Liver (tissue), 9 donors: ENCODE data around the gene MPZ. TPM values are rescaled to one million over a fixed set of nuclear protein-coding genes. Genes with fewer than 3 reads are reported as not detected.

Experiments used
- DNase-seq: peaks from one replicate; pipeline ENCODE4 v3.0.0-alpha.2; 2017; ENCODE audit warnings: low spot score
- H3K27ac ChIP-seq, 2 donors: one replicate each; pipeline ENCODE4 v1.7.0; 2013; ENCODE audit warnings: inconsistent platforms in 2 of 2, low read length in 2 of 2, control low read depth in 1 of 2, low read depth in 1 of 2, mild to moderate bottlenecking in 1 of 2
- H3K27me3 ChIP-seq, 4 donors: one replicate each; pipeline versions ENCODE4 v1.6.1 to v1.7.0; 2013; ENCODE audit warnings: low read length in 3 of 4, inconsistent platforms in 1 of 4, mild to moderate bottlenecking in 1 of 4, moderate library complexity in 1 of 4; ENCODE audit not compliant: control insufficient read depth in 4 of 4, insufficient read depth in 4 of 4
- H3K36me3 ChIP-seq, 4 donors: one replicate each; pipeline versions ENCODE4 v1.6.1 to v1.7.0; 2013; ENCODE audit warnings: low read length in 3 of 4, mild to moderate bottlenecking in 3 of 4, low read depth in 1 of 4, moderate library complexity in 1 of 4; ENCODE audit not compliant: control insufficient read depth in 4 of 4, insufficient read depth in 3 of 4
- H3K4me1 ChIP-seq, 4 donors: one replicate each; pipeline versions ENCODE4 v1.6.1 to v1.7.0; 2013; ENCODE audit warnings: low read length in 3 of 4, mild to moderate bottlenecking in 3 of 4, moderate library complexity in 1 of 4; ENCODE audit not compliant: control insufficient read depth in 4 of 4, insufficient read depth in 4 of 4
- H3K4me3 ChIP-seq, 3 donors: one replicate each; pipeline versions ENCODE4 v1.6.1 to v1.7.0; 2013; ENCODE audit warnings: low read length in 3 of 3, control low read depth in 1 of 3, low read depth in 1 of 3, mild to moderate bottlenecking in 1 of 3
- H3K9ac ChIP-seq, 2 donors: one replicate each; pipeline ENCODE4 v1.7.0; 2013; ENCODE audit warnings: low read length in 2 of 2, mild to moderate bottlenecking in 2 of 2, moderate library complexity in 2 of 2, control low read depth in 1 of 2, low read depth in 1 of 2
- H3K9me3 ChIP-seq, 4 donors: one replicate each; pipeline versions ENCODE4 v1.6.1 to v1.7.0; 2013; ENCODE audit warnings: low read length in 3 of 4; ENCODE audit not compliant: control insufficient read depth in 4 of 4
- EGR1 ChIP-seq, 2 donors: IDR thresholded peaks; 2 replicates each; pipeline ENCODE4 v1.6.1; 2016 to 2018; ENCODE audit warnings: antibody characterized with exemption in 2 of 2, low read depth in 2 of 2
- FOXA1 ChIP-seq: IDR thresholded peaks from 2 replicates; pipeline ENCODE4 v1.6.1; 2016; ENCODE audit warnings: antibody characterized with exemption
- FOXA2 ChIP-seq: IDR thresholded peaks from 2 replicates; pipeline ENCODE4 v1.6.1; 2016; ENCODE audit warnings: antibody characterized with exemption
- GABPA ChIP-seq, 2 donors: IDR thresholded peaks in 1 of 2; conservative IDR thresholded peaks in 1 of 2; 2 replicates each; pipeline ENCODE4 v1.6.1; 2016; ENCODE audit warnings: antibody characterized with exemption in 2 of 2, mild to moderate bottlenecking in 1 of 2, moderate library complexity in 1 of 2
- HNF4A ChIP-seq, 2 donors: conservative IDR thresholded peaks; 2 replicates each; pipeline ENCODE4 v1.6.1; 2016; ENCODE audit warnings: antibody characterized with exemption in 2 of 2, mild to moderate bottlenecking in 2 of 2
- HNF4G ChIP-seq: IDR thresholded peaks from 2 replicates; pipeline ENCODE4 v1.6.1; 2016; ENCODE audit warnings: antibody characterized with exemption
- JUND ChIP-seq, 2 donors: IDR thresholded peaks; 2 replicates each; pipeline ENCODE4 v1.6.1; 2016; ENCODE audit warnings: antibody characterized with exemption in 2 of 2
- NR2F2 ChIP-seq: IDR thresholded peaks from 2 replicates; pipeline ENCODE4 v1.6.1; 2016; ENCODE audit warnings: antibody characterized with exemption
- RAD21 ChIP-seq, 2 donors: IDR thresholded peaks; 2 replicates each; pipeline ENCODE4 v1.6.1; 2016; ENCODE audit warnings: antibody characterized with exemption in 2 of 2, mild to moderate bottlenecking in 2 of 2
- RXRA ChIP-seq, 2 donors: IDR thresholded peaks; 2 replicates each; pipeline ENCODE4 v1.6.1; 2017 to 2018; ENCODE audit warnings: antibody characterized with exemption in 2 of 2, mild to moderate bottlenecking in 1 of 2
- SP1 ChIP-seq: IDR thresholded peaks from 2 replicates; pipeline ENCODE4 v1.6.1; 2018; ENCODE audit warnings: antibody characterized with exemption, mild to moderate bottlenecking
- TAF1 ChIP-seq: conservative IDR thresholded peaks from 2 replicates; pipeline ENCODE4 v1.6.1; 2016; ENCODE audit warnings: antibody characterized with exemption, mild to moderate bottlenecking
- YY1 ChIP-seq: IDR thresholded peaks from 2 replicates; pipeline ENCODE4 v1.6.1; 2016; ENCODE audit warnings: antibody characterized with exemption, mild to moderate bottlenecking
- WGBS: extraction: QIAGEN DNeasy Blood & Tissue Kit; methylation state at CpG from one replicate; pipeline ENCODE4 v1.1.7; 2013; 5-methylcytosine and 5-hydroxymethylcytosine counted together
- polyA plus RNA-seq, 2 donors: library from polyadenylated mRNA; stranded (reverse) in 1 of 2; unstranded in 1 of 2; fragments of 200-250 nt in 1 of 2; fragments of >200 nt in 1 of 2; fragmentation: Nextera tagmentation in 1 of 2; extraction: Ambion mirVana in 1 of 2; gene quantifications; one replicate each; pipeline versions ENCODE4 v1.2.1 to v1.2.3, GENCODE V29; 2013 to 2015
- total RNA-seq, 2 donors: library from RNA; depleted of rRNA; stranded (reverse); fragments of >200 nt; gene quantifications; one replicate each; pipeline ENCODE4 v1.2.3, GENCODE V29; 2014
- TF ChIP-seq, protein P1 (sequence below): IDR thresholded peaks from 2 replicates; pipeline ENCODE4 v1.6.1; 2016; ENCODE audit warnings: antibody characterized with exemption, mild to moderate bottlenecking
- TF ChIP-seq, protein P2 (sequence below): IDR thresholded peaks from 2 replicates; pipeline ENCODE4 v1.6.1; 2016; ENCODE audit warnings: antibody characterized with exemption
- TF ChIP-seq, protein P3 (sequence below): IDR thresholded peaks from 2 replicates; pipeline ENCODE4 v1.6.1; 2016; ENCODE audit warnings: antibody characterized with exemption
- TF ChIP-seq, protein P4 (sequence below): fragments of 150-350 bp; IDR thresholded peaks from 2 replicates; pipeline ENCODE4 v1.5.1; 2017; ENCODE audit warnings: improper control_type of control experiment, low read depth, low read length; ENCODE audit not compliant: missing input control
- TF ChIP-seq, protein P5 (sequence below): IDR thresholded peaks from 2 replicates; pipeline ENCODE4 v1.6.1; 2016; ENCODE audit warnings: antibody characterized with exemption
- donor health status: healthy.
- donor health status: healthy.
- donor health status: healthy.
- donor health status: healthy.
- donor health status: healthy.

MPZ gene
- total and polyA plus RNA-seq, 4 donors = 0.37 to 7.4 (median 0.99) TPM

DNA sequence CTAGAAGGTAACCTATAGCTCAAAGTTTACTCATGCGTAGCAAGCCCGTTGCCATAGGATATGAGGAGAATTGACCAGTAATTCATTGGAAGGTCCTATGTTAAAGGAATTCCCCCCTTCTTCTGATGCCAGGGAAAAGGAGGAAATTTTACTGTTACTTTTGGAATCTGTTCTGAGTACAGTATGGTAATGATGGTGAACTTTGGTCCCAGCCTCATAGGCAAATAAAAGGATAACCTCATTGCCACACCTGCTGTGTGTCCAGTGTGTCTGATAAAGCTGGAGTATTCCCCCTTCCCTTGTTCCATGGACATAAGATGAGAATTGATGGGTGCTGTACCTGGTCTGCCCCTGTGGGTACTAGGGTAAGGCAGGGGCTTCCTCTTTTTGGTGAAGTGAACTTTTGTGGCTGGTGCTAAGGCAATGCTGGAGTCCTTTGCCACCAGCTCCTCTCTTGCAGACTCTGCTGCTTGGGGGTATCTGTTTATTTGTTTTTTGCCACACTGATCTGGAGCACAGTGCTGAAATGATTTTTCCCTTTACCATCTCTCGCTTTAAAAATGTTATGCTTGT, 22.2 kb downstream of the MPZ start:
- Histone ChIP-seq H3K27ac (no peak overlapping the region), H3K27me3 (no peaks in the 10 kb centered on the region), H3K9me3 (no peaks in the 10 kb centered on the region), H3K4me1 (peaks cover 0 to 2% (median 0%) of the 10 kb centered on the region in 4 donors), H3K36me3 (no peaks in the 10 kb centered on the region), H3K4me3 (no peak overlapping the region), H3K9ac (no peak overlapping the region)
- 87% methylated on average over 3 of the region's 3 CpGs for WGBS
- peak in 1 of 2 donors; percentile 58 for TF ChIP-seq HNF4A (conservative IDR thresholded peaks at IDR 0.05)
- no peak for TF ChIP-seq RAD21 (IDR thresholded peaks at IDR 0.05)
- TF ChIP-seq NR2F2 = no peak
- no peak for DNase-seq

DNA sequence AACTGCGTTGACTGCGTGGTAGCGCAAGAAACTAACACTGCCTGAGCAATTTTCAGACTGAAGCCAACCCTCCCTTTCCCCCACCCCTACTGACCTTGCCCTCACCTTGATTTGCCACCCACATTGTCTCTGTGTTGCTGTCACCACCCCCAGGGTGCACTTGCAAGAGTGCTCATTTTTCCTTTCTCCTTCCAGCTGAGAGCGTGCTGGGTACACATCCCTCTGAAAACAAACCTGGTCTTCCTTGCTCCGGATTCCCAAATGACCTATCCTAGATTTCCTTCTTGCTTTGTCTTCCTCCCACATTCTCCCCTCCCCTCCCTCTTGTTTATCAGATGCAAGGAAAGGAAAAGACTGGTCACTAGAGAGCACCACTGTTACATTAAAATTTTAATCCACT, 24.2 kb downstream of the MPZ start:
- H3K9ac ChIP-seq = no peak overlapping the region
- H3K27ac ChIP-seq = no peak overlapping the region
- no peak for DNase-seq
- no peaks in the 10 kb centered on the region for H3K4me1 ChIP-seq
- no peak for TF ChIP-seq RAD21 (IDR thresholded peaks at IDR 0.05)
- no peak for TF ChIP-seq SP1
- TF ChIP-seq, protein P1, sequence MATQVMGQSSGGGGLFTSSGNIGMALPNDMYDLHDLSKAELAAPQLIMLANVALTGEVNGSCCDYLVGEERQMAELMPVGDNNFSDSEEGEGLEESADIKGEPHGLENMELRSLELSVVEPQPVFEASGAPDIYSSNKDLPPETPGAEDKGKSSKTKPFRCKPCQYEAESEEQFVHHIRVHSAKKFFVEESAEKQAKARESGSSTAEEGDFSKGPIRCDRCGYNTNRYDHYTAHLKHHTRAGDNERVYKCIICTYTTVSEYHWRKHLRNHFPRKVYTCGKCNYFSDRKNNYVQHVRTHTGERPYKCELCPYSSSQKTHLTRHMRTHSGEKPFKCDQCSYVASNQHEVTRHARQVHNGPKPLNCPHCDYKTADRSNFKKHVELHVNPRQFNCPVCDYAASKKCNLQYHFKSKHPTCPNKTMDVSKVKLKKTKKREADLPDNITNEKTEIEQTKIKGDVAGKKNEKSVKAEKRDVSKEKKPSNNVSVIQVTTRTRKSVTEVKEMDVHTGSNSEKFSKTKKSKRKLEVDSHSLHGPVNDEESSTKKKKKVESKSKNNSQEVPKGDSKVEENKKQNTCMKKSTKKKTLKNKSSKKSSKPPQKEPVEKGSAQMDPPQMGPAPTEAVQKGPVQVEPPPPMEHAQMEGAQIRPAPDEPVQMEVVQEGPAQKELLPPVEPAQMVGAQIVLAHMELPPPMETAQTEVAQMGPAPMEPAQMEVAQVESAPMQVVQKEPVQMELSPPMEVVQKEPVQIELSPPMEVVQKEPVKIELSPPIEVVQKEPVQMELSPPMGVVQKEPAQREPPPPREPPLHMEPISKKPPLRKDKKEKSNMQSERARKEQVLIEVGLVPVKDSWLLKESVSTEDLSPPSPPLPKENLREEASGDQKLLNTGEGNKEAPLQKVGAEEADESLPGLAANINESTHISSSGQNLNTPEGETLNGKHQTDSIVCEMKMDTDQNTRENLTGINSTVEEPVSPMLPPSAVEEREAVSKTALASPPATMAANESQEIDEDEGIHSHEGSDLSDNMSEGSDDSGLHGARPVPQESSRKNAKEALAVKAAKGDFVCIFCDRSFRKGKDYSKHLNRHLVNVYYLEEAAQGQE = no peak
- no peak for TF ChIP-seq FOXA1
- no peak for TF ChIP-seq NR2F2
- TF ChIP-seq JUND (IDR thresholded peaks at IDR 0.05) = no peak
- no peak for TF ChIP-seq HNF4A (conservative IDR thresholded peaks at IDR 0.05)
- no peak for TF ChIP-seq TAF1
- TF ChIP-seq, protein P2, sequence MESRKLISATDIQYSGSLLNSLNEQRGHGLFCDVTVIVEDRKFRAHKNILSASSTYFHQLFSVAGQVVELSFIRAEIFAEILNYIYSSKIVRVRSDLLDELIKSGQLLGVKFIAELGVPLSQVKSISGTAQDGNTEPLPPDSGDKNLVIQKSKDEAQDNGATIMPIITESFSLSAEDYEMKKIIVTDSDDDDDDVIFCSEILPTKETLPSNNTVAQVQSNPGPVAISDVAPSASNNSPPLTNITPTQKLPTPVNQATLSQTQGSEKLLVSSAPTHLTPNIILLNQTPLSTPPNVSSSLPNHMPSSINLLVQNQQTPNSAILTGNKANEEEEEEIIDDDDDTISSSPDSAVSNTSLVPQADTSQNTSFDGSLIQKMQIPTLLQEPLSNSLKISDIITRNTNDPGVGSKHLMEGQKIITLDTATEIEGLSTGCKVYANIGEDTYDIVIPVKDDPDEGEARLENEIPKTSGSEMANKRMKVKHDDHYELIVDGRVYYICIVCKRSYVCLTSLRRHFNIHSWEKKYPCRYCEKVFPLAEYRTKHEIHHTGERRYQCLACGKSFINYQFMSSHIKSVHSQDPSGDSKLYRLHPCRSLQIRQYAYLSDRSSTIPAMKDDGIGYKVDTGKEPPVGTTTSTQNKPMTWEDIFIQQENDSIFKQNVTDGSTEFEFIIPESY = no peak
- no peak for TF ChIP-seq HNF4G
- no peak for TF ChIP-seq EGR1 (IDR thresholded peaks at IDR 0.05; ENCODE audit: low read depth in 2 of 2)
- TF ChIP-seq, protein P3, sequence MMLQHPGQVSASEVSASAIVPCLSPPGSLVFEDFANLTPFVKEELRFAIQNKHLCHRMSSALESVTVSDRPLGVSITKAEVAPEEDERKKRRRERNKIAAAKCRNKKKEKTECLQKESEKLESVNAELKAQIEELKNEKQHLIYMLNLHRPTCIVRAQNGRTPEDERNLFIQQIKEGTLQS = no peak
- TF ChIP-seq FOXA2 = no peak
- no peak for TF ChIP-seq YY1
- TF ChIP-seq, protein P4, sequence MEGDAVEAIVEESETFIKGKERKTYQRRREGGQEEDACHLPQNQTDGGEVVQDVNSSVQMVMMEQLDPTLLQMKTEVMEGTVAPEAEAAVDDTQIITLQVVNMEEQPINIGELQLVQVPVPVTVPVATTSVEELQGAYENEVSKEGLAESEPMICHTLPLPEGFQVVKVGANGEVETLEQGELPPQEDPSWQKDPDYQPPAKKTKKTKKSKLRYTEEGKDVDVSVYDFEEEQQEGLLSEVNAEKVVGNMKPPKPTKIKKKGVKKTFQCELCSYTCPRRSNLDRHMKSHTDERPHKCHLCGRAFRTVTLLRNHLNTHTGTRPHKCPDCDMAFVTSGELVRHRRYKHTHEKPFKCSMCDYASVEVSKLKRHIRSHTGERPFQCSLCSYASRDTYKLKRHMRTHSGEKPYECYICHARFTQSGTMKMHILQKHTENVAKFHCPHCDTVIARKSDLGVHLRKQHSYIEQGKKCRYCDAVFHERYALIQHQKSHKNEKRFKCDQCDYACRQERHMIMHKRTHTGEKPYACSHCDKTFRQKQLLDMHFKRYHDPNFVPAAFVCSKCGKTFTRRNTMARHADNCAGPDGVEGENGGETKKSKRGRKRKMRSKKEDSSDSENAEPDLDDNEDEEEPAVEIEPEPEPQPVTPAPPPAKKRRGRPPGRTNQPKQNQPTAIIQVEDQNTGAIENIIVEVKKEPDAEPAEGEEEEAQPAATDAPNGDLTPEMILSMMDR = no peak
- no peak for TF ChIP-seq GABPA (IDR thresholded peaks at IDR 0.05 in 1 of 2, conservative IDR thresholded peaks at IDR 0.05 in 1 of 2)
- TF ChIP-seq, protein P5, sequence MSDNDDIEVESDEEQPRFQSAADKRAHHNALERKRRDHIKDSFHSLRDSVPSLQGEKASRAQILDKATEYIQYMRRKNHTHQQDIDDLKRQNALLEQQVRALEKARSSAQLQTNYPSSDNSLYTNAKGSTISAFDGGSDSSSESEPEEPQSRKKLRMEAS = no peak
- no peak for TF ChIP-seq RXRA (IDR thresholded peaks at IDR 0.05)
- no peaks in the 10 kb centered on the region for H3K27me3 ChIP-seq
- H3K9me3 ChIP-seq = no peaks in the 10 kb centered on the region
- H3K36me3 ChIP-seq = no peaks in the 10 kb centered on the region
- 92% methylated on average over 5 of the region's 5 CpGs for WGBS
- H3K4me3 ChIP-seq = no peak overlapping the region
